ENCODE data around the gene ZP2. TPM values are rescaled to one million over a fixed set of nuclear protein-coding genes. Genes with fewer than 3 reads are reported as not detected.

Gene ZP2
- total and polyA plus RNA-seq, 9 of the 15 experiments (the other 6 are each of a cell fraction or from before 2014, with no cell fraction given) = not detected

DNA sequence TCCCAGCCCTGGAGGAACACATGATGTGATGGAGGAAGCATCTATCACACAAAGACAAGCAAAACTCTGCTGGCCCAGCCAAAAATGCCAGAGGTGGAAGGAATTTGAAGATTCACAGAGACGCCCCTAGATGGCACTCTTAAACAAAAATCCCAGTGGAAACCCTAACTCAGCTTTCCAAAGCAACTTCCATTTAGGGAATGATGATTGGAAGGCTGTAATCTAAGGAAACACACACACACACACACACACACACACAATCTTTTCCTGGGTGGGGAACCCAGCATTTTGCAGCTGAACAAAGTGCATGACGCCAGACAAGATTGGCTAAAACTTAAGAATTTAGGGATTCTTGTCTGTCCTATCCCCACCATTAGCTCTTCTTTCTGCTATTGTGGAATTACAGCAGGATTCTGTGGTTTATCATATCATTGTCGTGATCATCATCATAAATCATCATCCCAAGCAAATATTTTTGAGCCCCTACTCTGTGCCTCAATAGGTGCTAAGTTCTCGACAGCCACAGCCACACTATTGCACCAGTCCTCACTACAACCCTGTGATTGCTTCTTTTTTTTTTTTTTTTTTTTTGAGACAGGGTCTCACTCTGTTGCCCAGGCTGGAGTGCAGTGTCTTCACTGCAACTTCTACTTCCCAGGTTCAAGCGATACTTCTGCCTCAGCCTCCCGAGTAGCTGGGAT, 54.5 kb downstream of the ZP2 start:
- H3K9me1 ChIP-seq (ENCODE audit: control insufficient read depth, insufficient read depth, low read length) = no peaks in the 10 kb centered on the region
- H3K27ac ChIP-seq (ENCODE audit: extremely low read depth, low read depth, low read length) = no peak overlapping the region
- in situ Hi-C loops (cut with MboI) = loop anchor here (5.0 to 10.0 kb wide), 2 partner anchors 400 to 1158 kb away; no protein-coding TSS in a partner anchor
- intact Hi-C loops (cut with micrococcal nuclease) = loop anchor here (2.0 to 10.0 kb wide), 3 partner anchors 398 to 1164 kb away; no protein-coding TSS in a partner anchor
- no peaks in the 10 kb centered on the region for H3K27me3 ChIP-seq (ENCODE audit: control insufficient read depth in 2 of 2, insufficient read depth in 2 of 2, low read length in 2 of 2)
- H3K9ac ChIP-seq (ENCODE audit: insufficient read depth in 1 of 2, low read depth in 2 of 2, low read length in 2 of 2) = no peak overlapping the region
- H3K4me2 ChIP-seq (ENCODE audit: insufficient read depth, low read length) = no peak overlapping the region
- no TSS peak for BruUV-seq (replicated peaks)
- ATAC-seq (no peak), FAIRE-seq (peak; percentile 75), DNase-seq (ENCODE audit: extremely low read depth in 1 of 4, low spot score in 3 of 4) (peak; percentile 53 to 67 (median 64))
- H2AFZ ChIP-seq (ENCODE audit: low read depth, low read length) = no peak overlapping the region
- peaks cover 10 to 17% of the 10 kb centered on the region in 2 experiments for H3K4me1 ChIP-seq (replicated peaks in 1 of 2; ENCODE audit: control insufficient read depth in 2 of 2, insufficient read depth in 2 of 2, low read length in 2 of 2)
- H4K20me1 ChIP-seq (replicated peaks; ENCODE audit: control insufficient read depth, insufficient read depth, low read length) = no peaks in the 10 kb centered on the region
- CTCF ChIA-PET (ENCODE audit: low intra/inter-chr PET ratio) = interaction anchor here (0.8 to 2.1 kb wide), 5 partner anchors 144 to 1165 kb away, joined by 5 to 12 read pairs (median 5); no protein-coding TSS in a partner anchor
- no peaks in the 10 kb centered on the region for H3K9me3 ChIP-seq (replicated peaks; ENCODE audit: control insufficient read depth, insufficient read depth, low read depth, low read length)
- H3K79me2 ChIP-seq (ENCODE audit: control insufficient read depth, insufficient read depth, low read length) = peaks cover 3% of the 10 kb centered on the region; the same call in 1 of the 3 replicates
- 57% methylated on average over 6 of the region's 6 CpGs for WGBS (ENCODE audit: insufficient coverage, low coverage, missing lambda C conversion rate)
- H3K4me3 ChIP-seq = no peak overlapping the region
- POLR2A ChIA-PET = interaction anchor here (0.7 to 1.1 kb wide), 3 partner anchors 11 to 29 kb away, joined by 3 read pairs; no protein-coding TSS in a partner anchor
- H3K36me3 ChIP-seq (ENCODE audit: control insufficient read depth, insufficient read depth, low read length) = peaks cover 10% of the 10 kb centered on the region; the same call in 2 of the 3 replicates
- peak; percentile 71 to 90 (median 78) for TF ChIP-seq CTCF (IDR thresholded peaks at IDR 0.05 in 2 of 3, conservative IDR thresholded peaks at IDR 0.05 in 1 of 3; ENCODE audit: insufficient read depth in 2 of 3, low read depth in 1 of 3, low read length in 3 of 3)
- no peak for TF ChIP-seq CHAMP1 (IDR thresholded peaks at IDR 0.05)
- TF ChIP-seq KDM2B (CRISPR knock-in tag; IDR thresholded peaks at IDR 0.05) = no peak
- no peak for TF ChIP-seq MAFK (IDR thresholded peaks at IDR 0.05; ENCODE audit: low read length)
- no peak for TF ChIP-seq ZBTB8A (IDR thresholded peaks at IDR 0.05; ENCODE audit: partially characterized antibody)
- 0 out of 2 replicates have a peak, but pooled peaks have one; percentile 32 for TF ChIP-seq ARID2 (IDR thresholded peaks at IDR 0.05)
- TF ChIP-seq PTTG1 (tag; IDR thresholded peaks at IDR 0.05; ENCODE audit: low read depth) = no peak
- TF ChIP-seq SUPT5H (IDR thresholded peaks at IDR 0.05) = no peak
- TF ChIP-seq, protein P1, sequence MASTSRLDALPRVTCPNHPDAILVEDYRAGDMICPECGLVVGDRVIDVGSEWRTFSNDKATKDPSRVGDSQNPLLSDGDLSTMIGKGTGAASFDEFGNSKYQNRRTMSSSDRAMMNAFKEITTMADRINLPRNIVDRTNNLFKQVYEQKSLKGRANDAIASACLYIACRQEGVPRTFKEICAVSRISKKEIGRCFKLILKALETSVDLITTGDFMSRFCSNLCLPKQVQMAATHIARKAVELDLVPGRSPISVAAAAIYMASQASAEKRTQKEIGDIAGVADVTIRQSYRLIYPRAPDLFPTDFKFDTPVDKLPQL (IDR thresholded peaks at IDR 0.05; ENCODE audit: extremely low read depth, insufficient read length) = no peak
- peak; percentile 51; the same call in 1 of the 2 replicates for TF ChIP-seq CTBP1 (IDR thresholded peaks at IDR 0.05; ENCODE audit: borderline replicate concordance)
- peak; percentile 19; the same call in 1 of the 2 replicates for TF ChIP-seq SMARCE1 (IDR thresholded peaks at IDR 0.05)
- TF ChIP-seq SRSF3 (IDR thresholded peaks at IDR 0.05; ENCODE audit: insufficient read depth, low read length) = no peak
- TF ChIP-seq C11orf30 (IDR thresholded peaks at IDR 0.05; ENCODE audit: low read depth) = peak; percentile 18
- 0 out of 4 replicates have a peak, but pooled peaks of 1 of the 2 experiments have one; percentile 49 for TF ChIP-seq ARNT (IDR thresholded peaks at IDR 0.05)
- TF ChIP-seq ZNF24 (IDR thresholded peaks at IDR 0.05) = no peak
- TF ChIP-seq, protein P2, sequence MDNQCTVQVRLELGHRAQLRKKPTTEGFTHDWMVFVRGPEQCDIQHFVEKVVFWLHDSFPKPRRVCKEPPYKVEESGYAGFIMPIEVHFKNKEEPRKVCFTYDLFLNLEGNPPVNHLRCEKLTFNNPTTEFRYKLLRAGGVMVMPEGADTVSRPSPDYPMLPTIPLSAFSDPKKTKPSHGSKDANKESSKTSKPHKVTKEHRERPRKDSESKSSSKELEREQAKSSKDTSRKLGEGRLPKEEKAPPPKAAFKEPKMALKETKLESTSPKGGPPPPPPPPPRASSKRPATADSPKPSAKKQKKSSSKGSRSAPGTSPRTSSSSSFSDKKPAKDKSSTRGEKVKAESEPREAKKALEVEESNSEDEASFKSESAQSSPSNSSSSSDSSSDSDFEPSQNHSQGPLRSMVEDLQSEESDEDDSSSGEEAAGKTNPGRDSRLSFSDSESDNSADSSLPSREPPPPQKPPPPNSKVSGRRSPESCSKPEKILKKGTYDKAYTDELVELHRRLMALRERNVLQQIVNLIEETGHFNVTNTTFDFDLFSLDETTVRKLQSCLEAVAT (IDR thresholded peaks at IDR 0.05) = no peak
